ENCODE data around the gene PI4KA. TPM values are rescaled to one million over a fixed set of nuclear protein-coding genes. Genes with fewer than 3 reads are reported as not detected.

Gene PI4KA
- total RNA-seq, 1 donor from 2014 or later, result 40.5 TPM

DNA sequence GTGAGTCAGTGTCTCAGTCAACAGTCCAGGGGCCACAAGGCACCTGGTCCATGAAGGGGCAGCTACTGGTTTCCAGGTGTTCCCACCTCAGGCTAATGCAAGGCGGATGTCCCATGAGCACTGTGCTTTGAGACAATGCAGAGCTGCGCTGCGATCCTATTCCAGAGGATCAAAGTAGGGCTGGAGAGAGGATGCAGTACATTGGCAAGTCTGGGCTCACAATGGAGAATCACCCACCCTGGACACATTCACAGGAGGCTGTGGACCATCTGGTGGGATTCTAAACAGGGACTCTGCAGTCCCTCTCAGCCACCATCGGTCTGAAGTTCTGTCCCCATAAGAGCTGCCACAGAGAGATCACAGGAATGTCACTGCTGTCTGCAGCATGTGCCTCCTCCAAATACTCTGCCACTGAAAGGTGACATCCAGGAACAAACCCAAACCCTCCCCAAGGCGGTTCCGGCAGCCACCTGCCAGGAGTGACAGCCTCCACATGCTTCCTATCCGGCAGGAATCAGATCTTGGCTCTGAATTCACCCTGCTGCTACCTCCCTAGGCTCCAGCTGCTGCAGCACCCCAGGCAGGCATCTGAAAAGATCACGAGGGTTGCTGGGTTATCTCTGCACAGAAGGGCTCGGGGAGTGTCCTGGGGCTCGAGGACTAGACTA is 130.0 kb downstream of the PI4KA start:
- intact Hi-C loops (cut with micrococcal nuclease), result no loop called here
- TF ChIP-seq, protein P1, sequence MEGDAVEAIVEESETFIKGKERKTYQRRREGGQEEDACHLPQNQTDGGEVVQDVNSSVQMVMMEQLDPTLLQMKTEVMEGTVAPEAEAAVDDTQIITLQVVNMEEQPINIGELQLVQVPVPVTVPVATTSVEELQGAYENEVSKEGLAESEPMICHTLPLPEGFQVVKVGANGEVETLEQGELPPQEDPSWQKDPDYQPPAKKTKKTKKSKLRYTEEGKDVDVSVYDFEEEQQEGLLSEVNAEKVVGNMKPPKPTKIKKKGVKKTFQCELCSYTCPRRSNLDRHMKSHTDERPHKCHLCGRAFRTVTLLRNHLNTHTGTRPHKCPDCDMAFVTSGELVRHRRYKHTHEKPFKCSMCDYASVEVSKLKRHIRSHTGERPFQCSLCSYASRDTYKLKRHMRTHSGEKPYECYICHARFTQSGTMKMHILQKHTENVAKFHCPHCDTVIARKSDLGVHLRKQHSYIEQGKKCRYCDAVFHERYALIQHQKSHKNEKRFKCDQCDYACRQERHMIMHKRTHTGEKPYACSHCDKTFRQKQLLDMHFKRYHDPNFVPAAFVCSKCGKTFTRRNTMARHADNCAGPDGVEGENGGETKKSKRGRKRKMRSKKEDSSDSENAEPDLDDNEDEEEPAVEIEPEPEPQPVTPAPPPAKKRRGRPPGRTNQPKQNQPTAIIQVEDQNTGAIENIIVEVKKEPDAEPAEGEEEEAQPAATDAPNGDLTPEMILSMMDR (IDR thresholded peaks at IDR 0.05; ENCODE audit: borderline replicate concordance), result no peak
- Histone ChIP-seq H3K36me3 (peaks cover 65% of the 10 kb centered on the region), H3K27me3 (ENCODE audit: low read depth) (no peaks in the 10 kb centered on the region), H3K4me3 (no peak overlapping the region), H3K4me1 (peaks cover 9% of the 10 kb centered on the region), H3K9me3 (replicated peaks) (no peaks in the 10 kb centered on the region), H3K27ac (replicated peaks) (no peak overlapping the region)
- DNase-seq, result no peak

DNA sequence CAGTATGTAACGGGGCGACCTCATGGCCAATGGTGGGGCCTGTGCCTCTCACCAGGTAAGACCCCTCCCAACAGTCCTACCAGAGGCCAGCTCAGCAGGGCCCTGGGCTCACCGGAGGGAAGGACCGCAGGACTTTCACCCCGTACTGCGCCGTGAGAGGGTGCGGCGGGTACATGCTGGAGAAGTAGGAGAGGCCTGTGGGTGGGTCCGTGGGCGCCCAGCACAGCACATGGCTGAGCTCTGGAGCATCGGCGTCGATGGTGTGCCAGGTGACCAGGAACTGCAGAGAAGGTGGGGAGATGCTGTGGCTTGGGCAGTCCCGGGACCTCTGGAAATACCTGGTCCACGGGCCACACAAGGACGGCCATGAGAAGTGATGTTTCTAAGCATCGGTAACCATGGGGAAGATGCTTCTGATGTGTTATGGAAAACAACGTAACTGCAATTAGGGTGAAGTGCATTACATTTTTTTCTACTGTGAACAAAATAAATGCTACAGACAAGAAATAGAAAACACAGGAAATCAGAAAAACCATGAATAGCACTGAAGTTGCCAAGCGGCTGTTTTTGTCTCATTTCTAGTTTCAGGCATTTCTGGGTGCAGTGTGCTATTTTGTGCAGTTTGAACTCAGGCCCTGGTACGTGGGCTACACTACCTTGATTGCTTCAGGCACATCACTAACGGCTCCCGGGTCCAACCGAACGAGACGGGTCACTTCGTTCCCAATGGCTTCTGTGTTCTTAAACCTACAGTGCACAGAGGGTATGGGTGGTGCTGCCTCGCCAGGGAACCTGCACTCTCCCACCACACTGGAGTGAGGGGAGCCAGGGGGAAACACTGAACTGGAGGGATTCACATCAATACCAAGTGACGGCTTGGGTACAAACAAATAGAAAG is 131.2 kb downstream of the PI4KA start:
- intact Hi-C loops (cut with micrococcal nuclease), result no loop called here
- no peak overlapping the region for H3K4me3 ChIP-seq
- peaks cover 61% of the 10 kb centered on the region for H3K36me3 ChIP-seq
- H3K4me1 ChIP-seq, result peaks cover 9% of the 10 kb centered on the region
- no peak overlapping the region for H3K27ac ChIP-seq (replicated peaks)
- no peaks in the 10 kb centered on the region for H3K27me3 ChIP-seq (ENCODE audit: low read depth)
- no peaks in the 10 kb centered on the region for H3K9me3 ChIP-seq (replicated peaks)
- no peak for DNase-seq
- TF ChIP-seq, protein P1 (IDR thresholded peaks at IDR 0.05; ENCODE audit: borderline replicate concordance), result no peak

DNA sequence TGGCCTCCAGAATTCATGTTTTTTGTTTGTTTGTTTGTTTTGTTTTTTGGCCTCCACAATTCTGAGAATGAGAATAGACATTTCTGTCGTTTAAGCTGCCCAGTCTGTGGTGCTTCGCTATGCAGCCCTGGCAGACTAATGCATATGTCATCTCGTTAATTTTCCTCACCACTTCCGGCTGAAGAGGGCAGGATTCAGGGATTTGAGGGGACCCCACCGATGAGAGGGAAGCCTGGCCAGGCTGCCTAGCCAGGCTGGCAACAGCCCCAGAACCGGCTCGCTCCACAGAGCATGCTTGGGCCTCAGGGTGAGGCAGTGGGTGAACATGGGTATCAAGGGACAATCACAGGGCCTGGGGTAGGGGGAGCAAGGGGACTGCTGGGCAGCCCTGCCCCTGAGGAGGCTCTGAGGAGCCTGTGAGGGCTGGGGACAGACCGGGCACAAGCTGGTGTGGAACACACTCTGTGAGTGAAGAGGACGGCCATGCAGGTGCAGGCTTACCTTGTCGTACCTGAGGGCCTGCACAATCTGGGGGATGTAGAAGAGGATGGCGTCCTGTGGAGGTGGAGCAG is 132.5 kb downstream of the PI4KA start:
- no peak overlapping the region for H3K27ac ChIP-seq (replicated peaks)
- TF ChIP-seq, protein P1 (IDR thresholded peaks at IDR 0.05; ENCODE audit: borderline replicate concordance), result no peak
- intact Hi-C loops (cut with micrococcal nuclease), result no loop called here
- no peaks in the 10 kb centered on the region for H3K27me3 ChIP-seq (ENCODE audit: low read depth)
- no peak for DNase-seq
- H3K9me3 ChIP-seq (replicated peaks), result no peaks in the 10 kb centered on the region
- H3K4me3 ChIP-seq, result no peak overlapping the region
- peaks cover 9% of the 10 kb centered on the region for H3K4me1 ChIP-seq
- H3K36me3 ChIP-seq, result peaks cover 63% of the 10 kb centered on the region

DNA sequence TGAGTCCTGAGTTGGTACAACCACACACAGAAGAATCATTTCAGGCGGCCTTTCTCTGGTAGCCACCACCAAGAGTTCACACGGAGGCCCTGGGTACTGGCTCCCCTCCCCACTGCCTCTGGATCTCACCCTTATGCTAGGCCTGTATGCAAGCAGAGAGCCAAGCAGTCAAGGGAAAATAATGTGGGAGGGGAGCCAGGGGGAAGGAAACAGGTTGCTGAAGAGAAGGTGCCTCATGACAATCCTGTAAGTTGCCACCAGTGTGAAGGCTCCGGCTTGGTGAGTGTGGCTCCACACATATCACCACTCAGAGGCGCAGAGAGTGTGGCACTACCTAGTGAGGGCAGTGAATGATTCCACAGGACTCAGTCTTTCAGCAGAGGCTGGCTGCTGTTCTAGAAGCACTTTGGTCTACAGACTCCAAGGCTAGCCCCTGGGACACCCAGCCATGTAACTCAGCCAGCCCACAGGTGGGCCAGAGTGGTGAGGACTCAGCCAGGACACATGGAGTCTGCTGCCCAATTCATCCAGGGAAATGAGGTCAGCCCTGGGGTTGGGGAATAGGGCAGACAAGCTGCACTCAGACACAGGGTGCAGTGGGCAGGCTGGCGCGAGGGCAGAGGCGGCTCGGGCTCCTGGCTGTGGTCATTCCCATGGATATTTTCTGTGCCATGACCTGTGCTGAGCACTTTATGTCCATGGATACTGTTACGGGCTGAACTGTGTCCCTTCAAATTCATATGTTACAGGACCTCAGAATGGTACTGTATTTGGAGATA is 133.7 kb downstream of the PI4KA start:
- peaks cover 65% of the 10 kb centered on the region for H3K36me3 ChIP-seq

More for the DNA sequence above, 133.7 kb downstream of the PI4KA start:
- Histone ChIP-seq H3K27me3 (ENCODE audit: low read depth) (no peaks in the 10 kb centered on the region), H3K27ac (replicated peaks) (no peak overlapping the region), H3K4me1 (peaks cover 9% of the 10 kb centered on the region), H3K4me3 (no peak overlapping the region), H3K9me3 (replicated peaks) (no peaks in the 10 kb centered on the region)
- TF ChIP-seq, protein P1 (IDR thresholded peaks at IDR 0.05; ENCODE audit: borderline replicate concordance), result no peak
- intact Hi-C loops (cut with micrococcal nuclease), result no loop called here
- no peak for DNase-seq

Data from left ventricle myocardium inferior (tissue), 1 donor.